ENCODE measurements around the gene L1CAM. TPM values are rescaled to one million over a fixed set of nuclear protein-coding genes. Genes with fewer than 3 reads are reported as not detected.
A peak's percentile ranks its signal among the peaks of the same experiment; 100 is the strongest.

Gene L1CAM
- polyA plus RNA-seq, 3 donors: 0.55 TPM; not detected in 2

DNA sequence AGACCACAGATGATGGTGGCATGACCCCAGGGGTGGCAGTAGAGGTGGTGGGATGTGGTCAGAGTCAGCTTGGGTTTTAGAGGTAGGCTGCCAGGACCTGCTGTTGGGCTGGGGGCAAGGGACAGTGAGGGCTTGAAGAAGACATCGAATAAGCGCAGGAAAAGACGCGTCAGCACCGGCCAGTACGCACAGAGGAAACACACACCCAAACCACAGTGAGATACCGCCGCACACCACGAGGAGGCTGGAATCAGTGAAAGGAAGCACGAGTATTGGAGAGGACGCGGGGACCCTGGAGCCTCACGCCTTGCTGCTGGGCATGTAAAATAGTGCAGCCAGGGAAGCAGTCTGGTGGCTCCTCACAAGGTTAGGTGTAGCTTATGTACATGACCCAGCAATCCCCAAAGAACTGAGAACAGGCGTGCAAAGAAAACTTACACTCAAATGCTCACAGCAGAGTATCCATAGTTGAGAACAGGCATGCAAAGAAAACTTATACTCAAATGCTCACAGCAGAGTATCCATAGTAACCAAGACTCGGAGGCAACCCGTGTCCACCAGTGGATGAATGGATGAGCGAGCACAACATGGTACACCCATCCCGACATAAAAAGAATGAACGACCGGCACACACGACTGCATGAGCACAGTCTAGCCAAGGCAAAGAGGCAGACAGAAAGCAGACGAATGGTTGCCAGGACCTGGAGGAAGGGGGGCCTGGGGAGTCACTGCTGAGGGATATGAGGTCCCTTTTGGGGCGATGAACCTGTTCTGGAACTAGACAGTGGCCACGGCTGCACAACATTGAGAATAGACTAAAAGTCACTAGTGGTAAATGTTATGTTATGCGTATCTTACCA is 68.9 kb downstream of the L1CAM start:
- H3K9me3 Mint-ChIP-seq: peaks cover 0 to 13% (median 0%) of the 10 kb centered on the region in 7 donors
- H3K4me1 Mint-ChIP-seq: peaks cover 15% of the 10 kb centered on the region
- no peak overlapping the region for H3K27ac ChIP-seq (ENCODE audit: low read depth in 1 of 2, low read length in 2 of 2)
- DNase-seq: no peak
- H3K4me2 ChIP-seq (replicated peaks; ENCODE audit: extremely low read depth, low read length, poor library complexity, severe bottlenecking): no peak overlapping the region
- no peaks in the 10 kb centered on the region for H4K20me1 ChIP-seq (ENCODE audit: insufficient read depth, low read length)
- no peak overlapping the region for H3K27ac Mint-ChIP-seq
- H3K79me2 ChIP-seq (ENCODE audit: insufficient read depth, low read length): no peaks in the 10 kb centered on the region
- peaks cover 40 to 78% (median 77%) of the 10 kb centered on the region in 3 donors for H3K27me3 Mint-ChIP-seq (ENCODE audit: low read depth in 3 of 3)
- H3K9me3 ChIP-seq (replicated peaks in 1 of 2; ENCODE audit: control insufficient read depth in 1 of 2, insufficient read depth in 1 of 2, low read length in 2 of 2): peaks cover 0 to 5% of the 10 kb centered on the region in 2 donors
- no peaks in the 10 kb centered on the region for H3K36me3 ChIP-seq (replicated peaks in 1 of 2; ENCODE audit: control insufficient read depth in 1 of 2, insufficient read depth in 2 of 2, low read length in 2 of 2)
- no peak overlapping the region for H2AFZ ChIP-seq (ENCODE audit: insufficient read depth, low read depth, low read length, poor library complexity, severe bottlenecking)
- H3K4me1 ChIP-seq (ENCODE audit: control insufficient read depth in 1 of 2, insufficient read depth in 2 of 2, low read length in 2 of 2): peaks cover 3 to 10% of the 10 kb centered on the region in 2 donors
- H3K4me3 Mint-ChIP-seq: peak overlapping the region in 1 of 2 donors; percentile 71
- TF ChIP-seq, protein P1, sequence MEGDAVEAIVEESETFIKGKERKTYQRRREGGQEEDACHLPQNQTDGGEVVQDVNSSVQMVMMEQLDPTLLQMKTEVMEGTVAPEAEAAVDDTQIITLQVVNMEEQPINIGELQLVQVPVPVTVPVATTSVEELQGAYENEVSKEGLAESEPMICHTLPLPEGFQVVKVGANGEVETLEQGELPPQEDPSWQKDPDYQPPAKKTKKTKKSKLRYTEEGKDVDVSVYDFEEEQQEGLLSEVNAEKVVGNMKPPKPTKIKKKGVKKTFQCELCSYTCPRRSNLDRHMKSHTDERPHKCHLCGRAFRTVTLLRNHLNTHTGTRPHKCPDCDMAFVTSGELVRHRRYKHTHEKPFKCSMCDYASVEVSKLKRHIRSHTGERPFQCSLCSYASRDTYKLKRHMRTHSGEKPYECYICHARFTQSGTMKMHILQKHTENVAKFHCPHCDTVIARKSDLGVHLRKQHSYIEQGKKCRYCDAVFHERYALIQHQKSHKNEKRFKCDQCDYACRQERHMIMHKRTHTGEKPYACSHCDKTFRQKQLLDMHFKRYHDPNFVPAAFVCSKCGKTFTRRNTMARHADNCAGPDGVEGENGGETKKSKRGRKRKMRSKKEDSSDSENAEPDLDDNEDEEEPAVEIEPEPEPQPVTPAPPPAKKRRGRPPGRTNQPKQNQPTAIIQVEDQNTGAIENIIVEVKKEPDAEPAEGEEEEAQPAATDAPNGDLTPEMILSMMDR (IDR thresholded peaks at IDR 0.05): no peak
- H3K27me3 ChIP-seq (ENCODE audit: control insufficient read depth in 2 of 2, insufficient read depth in 2 of 2, low read length in 2 of 2): peaks cover 11 to 39% of the 10 kb centered on the region in 2 donors
- H3K36me3 Mint-ChIP-seq: no peaks in the 10 kb centered on the region
- no peak overlapping the region for H3K4me3 ChIP-seq (replicated peaks in 1 of 3; ENCODE audit: low read depth in 2 of 3, low read length in 3 of 3)
- WGBS (ENCODE audit: insufficient coverage): 100% methylated on average over 4 of the region's 25 CpGs
- H3K9ac ChIP-seq (ENCODE audit: insufficient read depth, low read length, poor library complexity, severe bottlenecking): no peak overlapping the region
- intact Hi-C loops (cut with micrococcal nuclease): no loop called here

DNA sequence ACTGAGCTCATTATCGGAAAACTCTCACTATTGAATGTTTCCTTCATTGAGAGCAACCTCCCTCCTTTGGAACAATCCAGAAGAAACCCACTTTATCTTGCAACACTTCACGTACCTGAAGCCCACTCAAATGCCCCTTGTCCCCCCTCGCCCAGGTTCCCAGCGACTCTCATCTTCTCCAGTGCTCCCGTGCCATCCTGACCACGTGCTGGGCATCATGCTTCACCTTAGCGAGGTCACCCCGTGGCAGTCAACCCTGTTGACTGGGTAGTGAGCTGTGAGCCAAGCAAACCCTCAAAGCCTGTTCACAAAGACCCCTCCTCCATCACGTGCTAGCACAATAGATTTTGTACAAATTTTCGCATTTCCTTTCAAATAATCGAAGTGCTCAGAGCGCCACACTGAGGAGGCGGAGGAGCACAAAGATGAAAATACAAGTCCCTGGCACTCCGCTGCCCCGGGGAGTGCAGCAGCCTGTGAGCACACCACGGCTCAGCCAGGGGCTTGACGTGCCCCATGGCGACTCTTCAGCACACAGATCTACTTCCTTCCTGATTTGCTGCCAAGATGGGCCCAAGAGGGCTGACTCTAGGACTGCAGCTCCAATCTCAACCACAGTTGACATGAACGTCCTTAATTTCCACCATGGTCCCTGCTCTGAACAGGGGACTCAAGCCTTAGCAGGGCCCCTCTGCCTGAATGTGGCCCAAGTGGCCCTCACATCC is 71.2 kb downstream of the L1CAM start:
- intact Hi-C loops (cut with micrococcal nuclease): no loop called here
- Histone ChIP-seq H3K4me3 (replicated peaks in 1 of 3; ENCODE audit: low read depth in 2 of 3, low read length in 3 of 3) (no peak overlapping the region), H3K79me2 (ENCODE audit: insufficient read depth, low read length) (no peaks in the 10 kb centered on the region), H3K36me3 (replicated peaks in 1 of 2; ENCODE audit: control insufficient read depth in 1 of 2, insufficient read depth in 2 of 2, low read length in 2 of 2) (no peaks in the 10 kb centered on the region), H3K27ac (ENCODE audit: low read depth in 1 of 2, low read length in 2 of 2) (no peak overlapping the region), H3K4me2 (replicated peaks; ENCODE audit: extremely low read depth, low read length, poor library complexity, severe bottlenecking) (no peak overlapping the region), H3K9me3 (replicated peaks in 1 of 2; ENCODE audit: control insufficient read depth in 1 of 2, insufficient read depth in 1 of 2, low read length in 2 of 2) (peaks cover 0 to 5% of the 10 kb centered on the region in 2 donors), H4K20me1 (ENCODE audit: insufficient read depth, low read length) (no peaks in the 10 kb centered on the region), H3K4me1 (ENCODE audit: control insufficient read depth in 1 of 2, insufficient read depth in 2 of 2, low read length in 2 of 2) (peaks cover 3 to 10% of the 10 kb centered on the region in 2 donors), H3K9ac (ENCODE audit: insufficient read depth, low read length, poor library complexity, severe bottlenecking) (no peak overlapping the region), H2AFZ (ENCODE audit: insufficient read depth, low read depth, low read length, poor library complexity, severe bottlenecking) (no peak overlapping the region), H3K27me3 (ENCODE audit: control insufficient read depth in 2 of 2, insufficient read depth in 2 of 2, low read length in 2 of 2) (peaks cover 9 to 28% of the 10 kb centered on the region in 2 donors)
- TF ChIP-seq, protein P1 (IDR thresholded peaks at IDR 0.05): no peak
- peaks cover 38 to 70% (median 68%) of the 10 kb centered on the region in 3 donors for H3K27me3 Mint-ChIP-seq (ENCODE audit: low read depth in 3 of 3)
- H3K4me1 Mint-ChIP-seq: peaks cover 15% of the 10 kb centered on the region
- H3K27ac Mint-ChIP-seq: no peak overlapping the region
- WGBS (ENCODE audit: insufficient coverage): 37% methylated on average over 6 of the region's 19 CpGs
- no peaks in the 10 kb centered on the region for H3K36me3 Mint-ChIP-seq
- peaks cover 0 to 20% (median 0%) of the 10 kb centered on the region in 7 donors for H3K9me3 Mint-ChIP-seq
- peak overlapping the region in 1 of 2 donors; percentile 9 for H3K4me3 Mint-ChIP-seq
- no peak for DNase-seq

Measured in CD14-positive monocyte (primary cell).